Measurements from ENCODE around the gene TAMALIN.

TAMALIN gene

DNA sequence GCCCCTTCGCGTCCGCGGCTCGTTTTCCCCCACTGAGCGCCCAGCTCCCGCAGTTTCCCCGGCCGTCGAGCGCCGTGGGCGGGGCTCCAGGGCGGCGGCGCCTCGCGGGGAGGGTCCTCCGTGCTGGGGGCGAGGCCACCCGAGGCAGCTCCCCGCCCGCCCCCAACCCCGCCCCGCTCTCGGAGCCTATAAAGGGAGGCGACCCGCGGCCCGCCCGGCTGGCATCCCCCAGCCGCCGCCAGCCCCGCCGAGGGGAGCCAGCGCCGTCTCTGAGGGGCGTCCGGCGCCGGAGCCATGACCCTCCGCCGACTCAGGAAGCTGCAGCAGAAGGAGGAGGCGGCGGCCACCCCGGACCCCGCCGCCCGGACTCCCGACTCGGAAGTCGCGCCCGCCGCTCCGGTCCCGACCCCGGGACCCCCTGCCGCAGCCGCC is at the start of gene TAMALIN:
TAMALIN (plus strand) TSS at position 221 of the 432 bp plus-strand sequence; CDS start at position 295, 74 bp downstream.
- ATAC-seq (ENCODE audit: low read depth): peak; percentile 42
- Mint-ChIP-seq H3K9me3 (no peaks in the 10 kb centered on the region), H3K4me1 (peaks cover 36% of the 10 kb centered on the region), H3K36me3 (peaks cover 12% of the 10 kb centered on the region), H3K27me3 (no peaks in the 10 kb centered on the region), H3K27ac (peak within 1 kb of the TSS; percentile 100), H3K4me3 (peak within 1 kb of the TSS; percentile 95)
- DNase-seq (ENCODE audit: low spot score in 2 of 2): peak; percentile 90 to 91

DNA sequence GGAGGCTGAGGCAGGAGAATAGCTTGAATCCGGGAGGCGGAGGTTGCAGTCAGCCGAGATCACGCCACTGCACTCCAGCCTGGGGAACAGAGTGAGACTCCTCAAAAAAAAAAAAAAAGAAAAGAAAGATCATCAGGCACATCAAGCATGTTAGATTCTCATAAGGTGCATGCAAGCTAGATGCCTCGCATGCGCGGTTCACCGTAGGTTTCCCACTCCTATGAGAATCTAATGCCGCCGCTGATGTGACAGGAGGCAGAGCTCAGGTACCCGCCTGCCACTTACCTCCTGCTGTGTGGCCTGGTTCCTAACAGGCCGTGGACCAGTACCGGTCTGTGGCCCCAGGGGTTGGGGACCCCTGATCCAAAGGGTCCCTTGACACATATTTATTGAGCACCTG is 48.2 kb upstream of the TAMALIN start:
- H3K9me3 Mint-ChIP-seq: no peaks in the 10 kb centered on the region

DNA sequence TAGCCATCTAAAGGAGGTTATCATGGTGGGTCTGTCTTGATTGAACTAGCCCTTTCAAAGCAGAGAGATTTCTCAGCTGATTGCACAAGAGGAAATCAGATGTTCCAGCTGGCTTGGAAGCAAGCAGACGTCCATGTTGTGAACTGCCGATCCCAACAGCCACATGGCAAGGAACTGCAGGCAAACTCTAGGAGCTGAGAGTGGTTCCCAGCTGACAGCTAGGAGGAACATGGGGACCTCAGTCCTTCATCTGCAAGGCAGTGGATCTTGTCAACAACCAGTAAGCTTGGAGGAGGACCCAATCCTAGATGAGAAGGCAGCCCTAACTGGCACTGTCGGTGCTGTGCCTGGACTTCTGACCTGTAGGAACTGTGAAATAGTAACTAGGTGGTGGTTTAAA is 47.5 kb upstream of the TAMALIN start:
- no peaks in the 10 kb centered on the region for H3K4me1 Mint-ChIP-seq
- H3K27ac Mint-ChIP-seq: no peak overlapping the region
- H3K27me3 Mint-ChIP-seq: no peaks in the 10 kb centered on the region
- no peaks in the 10 kb centered on the region for H3K36me3 Mint-ChIP-seq
- ATAC-seq (ENCODE audit: low read depth): no peak
- H3K9me3 Mint-ChIP-seq: no peaks in the 10 kb centered on the region
- H3K4me3 Mint-ChIP-seq: no peak overlapping the region
- no peak for DNase-seq (ENCODE audit: low spot score in 2 of 2)

More for the DNA sequence above, 48.2 kb upstream of the TAMALIN start:
- no peak overlapping the region for H3K27ac Mint-ChIP-seq
- H3K4me1 Mint-ChIP-seq: peaks cover 2% of the 10 kb centered on the region
- ATAC-seq (ENCODE audit: low read depth): no peak
- no peaks in the 10 kb centered on the region for H3K36me3 Mint-ChIP-seq
- no peak for DNase-seq (ENCODE audit: low spot score in 2 of 2)
- no peaks in the 10 kb centered on the region for H3K27me3 Mint-ChIP-seq
- H3K4me3 Mint-ChIP-seq: no peak overlapping the region

DNA sequence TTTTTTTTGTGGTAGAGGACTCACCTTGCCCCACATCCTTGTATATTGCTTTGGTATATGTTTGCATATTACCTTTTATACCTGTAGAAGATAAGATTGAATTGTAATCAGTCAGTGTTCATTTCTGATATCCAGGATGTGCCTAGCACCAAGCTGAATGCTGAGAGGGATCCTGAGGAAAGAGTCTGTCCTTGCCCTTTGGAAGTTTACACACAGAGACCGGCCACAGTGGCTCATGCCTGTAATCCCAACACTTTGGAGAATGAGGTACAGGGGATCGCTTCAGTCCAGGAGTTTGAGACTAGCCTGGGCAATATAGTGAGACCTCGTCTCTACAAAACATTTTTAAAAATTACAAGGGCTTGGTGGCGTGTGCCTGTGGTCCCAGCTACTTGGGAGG is 46.8 kb upstream of the TAMALIN start:
- Mint-ChIP-seq H3K9me3 (no peaks in the 10 kb centered on the region), H3K27me3 (no peaks in the 10 kb centered on the region), H3K4me1 (no peaks in the 10 kb centered on the region), H3K4me3 (no peak overlapping the region), H3K36me3 (no peaks in the 10 kb centered on the region), H3K27ac (no peak overlapping the region)
- DNase-seq (ENCODE audit: low spot score in 2 of 2) (no peak), ATAC-seq (ENCODE audit: low read depth) (no peak)

DNA sequence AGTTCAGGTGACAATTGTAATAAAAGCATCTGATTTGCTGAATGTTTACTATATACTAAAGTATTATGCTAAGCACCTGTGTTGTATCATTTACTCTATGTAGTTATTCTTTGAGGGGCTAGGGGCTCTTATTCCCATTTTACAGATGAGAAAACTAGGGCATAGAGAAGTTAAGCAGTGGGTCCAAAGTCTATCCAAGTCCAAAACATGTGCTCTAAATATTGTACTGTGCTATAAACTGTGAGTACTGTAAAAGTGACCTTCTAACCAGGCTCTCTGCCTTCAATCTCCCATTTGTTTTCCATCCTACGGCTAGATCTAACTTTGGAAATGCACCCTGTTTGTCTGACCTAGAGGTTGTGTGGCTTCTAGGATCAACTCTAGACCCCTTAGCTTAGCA is 46.3 kb upstream of the TAMALIN start:
- Mint-ChIP-seq H3K36me3 (no peaks in the 10 kb centered on the region), H3K4me3 (no peak overlapping the region), H3K9me3 (no peaks in the 10 kb centered on the region), H3K27ac (no peak overlapping the region), H3K27me3 (no peaks in the 10 kb centered on the region), H3K4me1 (no peaks in the 10 kb centered on the region)
- ATAC-seq (ENCODE audit: low read depth) (no peak), DNase-seq (ENCODE audit: low spot score in 2 of 2) (no peak)

DNA sequence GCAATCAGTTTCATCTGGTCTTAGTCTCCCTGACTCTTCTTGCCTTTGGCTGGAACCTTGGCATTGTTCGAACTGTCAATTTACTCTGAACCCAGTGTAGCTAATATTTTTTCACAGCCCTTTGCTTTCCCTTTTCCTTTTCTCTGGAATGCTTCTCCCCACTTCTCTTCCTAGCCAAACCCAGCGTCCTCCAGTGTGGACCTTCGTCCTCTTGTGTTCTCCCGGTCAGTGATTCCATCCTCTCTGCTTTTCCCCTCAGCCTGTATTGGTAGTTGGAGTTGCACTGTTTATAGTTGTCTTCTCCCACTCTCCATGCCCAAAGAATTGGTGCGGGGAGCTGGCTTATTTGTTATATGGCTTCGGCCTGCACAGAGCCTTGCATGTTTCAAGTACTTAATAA is 45.9 kb upstream of the TAMALIN start:
- no peaks in the 10 kb centered on the region for H3K4me1 Mint-ChIP-seq
- H3K4me3 Mint-ChIP-seq: no peak overlapping the region
- peaks cover 2% of the 10 kb centered on the region for H3K36me3 Mint-ChIP-seq
- no peaks in the 10 kb centered on the region for H3K27me3 Mint-ChIP-seq
- H3K9me3 Mint-ChIP-seq: no peaks in the 10 kb centered on the region
- no peak overlapping the region for H3K27ac Mint-ChIP-seq
- no peak for DNase-seq (ENCODE audit: low spot score in 2 of 2)
- no peak for ATAC-seq (ENCODE audit: low read depth)

DNA sequence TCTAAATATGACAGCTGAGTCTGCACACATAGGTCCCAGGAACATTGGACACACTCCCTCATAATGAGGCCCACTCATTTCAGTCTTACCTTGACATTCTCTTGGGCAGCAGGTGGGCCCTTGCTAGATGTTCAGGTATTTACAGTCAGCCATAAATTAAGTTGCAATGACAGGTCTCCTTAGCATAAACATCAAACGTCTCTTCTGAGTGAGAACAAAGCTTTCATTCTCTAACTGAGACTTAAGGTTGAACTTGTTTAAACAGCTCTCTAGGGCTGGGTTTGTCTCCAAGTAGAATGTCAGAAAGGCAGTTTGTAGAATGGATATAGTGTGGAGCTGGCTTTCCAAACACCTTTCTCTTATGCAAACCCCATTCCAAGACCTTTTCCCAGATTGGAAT is 44.9 kb upstream of the TAMALIN start:
- H3K4me1 Mint-ChIP-seq: no peaks in the 10 kb centered on the region
- DNase-seq (ENCODE audit: low spot score in 2 of 2) (no peak), ATAC-seq (ENCODE audit: low read depth) (no peak)
- H3K9me3 Mint-ChIP-seq: no peaks in the 10 kb centered on the region
- no peak overlapping the region for H3K4me3 Mint-ChIP-seq
- peaks cover 2% of the 10 kb centered on the region for H3K36me3 Mint-ChIP-seq
- H3K27ac Mint-ChIP-seq: no peak overlapping the region
- no peaks in the 10 kb centered on the region for H3K27me3 Mint-ChIP-seq

DNA sequence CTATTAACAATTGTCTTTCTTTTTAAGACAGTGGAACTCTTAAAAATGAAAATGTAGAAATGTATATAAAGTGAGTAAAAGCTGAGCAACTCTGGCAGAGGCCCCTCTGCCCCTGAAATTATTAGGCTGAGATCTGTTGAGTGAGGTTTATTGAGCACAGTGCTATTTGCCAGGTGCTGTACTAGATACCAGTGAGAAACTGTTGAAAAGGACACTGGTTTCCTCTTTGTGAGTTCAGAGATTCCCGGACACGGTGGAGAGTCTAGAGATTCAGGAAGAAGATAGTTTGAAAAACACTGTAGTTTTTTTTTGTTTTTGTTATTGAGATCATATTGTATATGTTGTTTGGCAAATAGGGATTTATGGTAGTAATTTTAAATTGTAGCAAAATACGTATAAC is 44.0 kb upstream of the TAMALIN start:
- ATAC-seq (ENCODE audit: low read depth): no peak
- peaks cover 2% of the 10 kb centered on the region for H3K36me3 Mint-ChIP-seq
- H3K9me3 Mint-ChIP-seq: no peaks in the 10 kb centered on the region
- H3K27ac Mint-ChIP-seq: no peak overlapping the region
- no peak for DNase-seq (ENCODE audit: low spot score in 2 of 2)
- no peaks in the 10 kb centered on the region for H3K4me1 Mint-ChIP-seq
- H3K27me3 Mint-ChIP-seq: no peaks in the 10 kb centered on the region
- no peak overlapping the region for H3K4me3 Mint-ChIP-seq

DNA sequence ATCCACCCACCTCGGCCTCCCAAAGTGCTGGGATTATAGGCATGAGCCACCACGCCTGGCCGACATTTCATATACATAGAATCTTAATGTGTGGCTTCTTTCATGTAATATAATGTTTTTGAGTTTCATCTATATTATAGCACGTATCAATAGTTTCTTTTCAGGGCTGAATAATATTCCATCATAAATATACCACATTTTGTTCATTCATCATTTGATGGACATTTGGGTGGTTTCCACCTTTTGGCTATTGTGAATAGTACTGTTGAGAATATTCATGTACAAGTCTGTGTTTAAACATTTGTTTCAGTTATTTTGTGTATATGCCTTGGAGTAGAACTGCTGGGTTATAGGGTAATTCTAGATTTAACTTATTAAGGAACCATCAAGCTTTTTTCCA is 43.3 kb upstream of the TAMALIN start:
- Mint-ChIP-seq H3K36me3 (peaks cover 2% of the 10 kb centered on the region), H3K4me1 (no peaks in the 10 kb centered on the region), H3K4me3 (no peak overlapping the region), H3K27ac (no peak overlapping the region), H3K27me3 (peaks cover under 1% of the 10 kb centered on the region), H3K9me3 (no peaks in the 10 kb centered on the region)
- ATAC-seq (ENCODE audit: low read depth): no peak
- no peak for DNase-seq (ENCODE audit: low spot score in 2 of 2)

DNA sequence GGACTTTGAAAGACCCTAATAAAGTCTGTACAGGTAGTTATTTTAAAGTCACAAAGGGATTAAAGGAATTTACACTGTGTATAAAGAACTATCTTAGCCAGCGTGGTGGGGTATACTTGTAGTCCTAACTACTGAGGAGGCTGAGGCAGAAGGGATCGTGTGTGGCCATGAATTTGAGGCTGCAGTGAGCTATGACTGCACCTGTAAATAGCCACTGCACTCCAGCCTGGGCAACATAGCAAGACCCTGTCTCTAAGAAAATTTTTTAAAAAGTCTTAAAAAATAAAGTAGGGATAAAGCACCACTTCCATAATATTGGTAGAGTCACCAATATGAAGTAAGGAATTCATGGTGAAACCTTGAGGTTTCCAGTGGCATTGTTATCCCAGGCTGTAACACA is 37.1 kb upstream of the TAMALIN start:
- DNase-seq (ENCODE audit: low spot score in 2 of 2): no peak
- Mint-ChIP-seq H3K4me1 (peaks cover 31% of the 10 kb centered on the region), H3K27me3 (peaks cover 4% of the 10 kb centered on the region), H3K27ac (no peak overlapping the region), H3K4me3 (no peak overlapping the region), H3K36me3 (peaks cover 4% of the 10 kb centered on the region), H3K9me3 (no peaks in the 10 kb centered on the region)
- no peak for ATAC-seq (ENCODE audit: low read depth)

DNA sequence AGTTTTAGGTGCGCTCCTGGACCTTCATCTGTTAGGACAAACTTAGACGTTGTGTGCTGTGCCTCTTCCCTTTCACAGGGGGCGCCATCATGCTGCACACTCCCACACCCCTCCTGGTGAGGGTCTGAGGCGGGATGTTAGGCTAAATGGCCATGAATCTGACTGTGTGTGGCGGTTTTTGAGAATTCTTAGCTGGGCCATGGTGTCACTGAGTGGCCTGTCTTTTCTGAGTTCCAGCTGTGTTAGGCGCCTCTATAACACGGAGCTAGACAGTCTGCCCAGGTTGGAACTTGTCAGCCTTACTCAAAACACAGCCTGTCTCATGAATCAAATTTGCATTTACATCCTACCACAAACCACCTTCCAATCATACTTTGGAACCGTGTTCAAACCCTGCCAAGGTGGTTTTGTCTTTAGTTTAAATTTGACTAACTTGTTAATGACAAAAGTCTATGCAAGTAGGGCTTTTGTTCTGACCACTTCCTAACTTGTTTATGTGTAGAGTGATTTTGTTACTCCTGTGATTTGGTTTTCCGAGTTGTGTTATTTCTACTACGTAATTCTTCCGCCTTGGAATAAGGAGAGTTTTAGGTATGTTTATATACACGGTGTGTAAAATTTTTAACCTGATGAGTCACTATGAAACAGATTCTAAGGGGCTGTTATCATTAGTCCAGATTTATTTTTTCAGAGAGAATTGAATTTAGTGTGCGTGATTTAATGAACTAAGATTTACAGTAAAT is 35.7 kb upstream of the TAMALIN start:
- H3K4me1 Mint-ChIP-seq: peaks cover 34% of the 10 kb centered on the region
- ATAC-seq (ENCODE audit: low read depth) (peak; percentile 94), DNase-seq (ENCODE audit: low spot score in 2 of 2) (peak; percentile 36 to 39)
- H3K27ac Mint-ChIP-seq: no peak overlapping the region
- H3K9me3 Mint-ChIP-seq: no peaks in the 10 kb centered on the region
- H3K36me3 Mint-ChIP-seq: peaks cover 7% of the 10 kb centered on the region
- peaks cover 4% of the 10 kb centered on the region for H3K27me3 Mint-ChIP-seq
- H3K4me3 Mint-ChIP-seq: peak overlapping the region; percentile 68

DNA sequence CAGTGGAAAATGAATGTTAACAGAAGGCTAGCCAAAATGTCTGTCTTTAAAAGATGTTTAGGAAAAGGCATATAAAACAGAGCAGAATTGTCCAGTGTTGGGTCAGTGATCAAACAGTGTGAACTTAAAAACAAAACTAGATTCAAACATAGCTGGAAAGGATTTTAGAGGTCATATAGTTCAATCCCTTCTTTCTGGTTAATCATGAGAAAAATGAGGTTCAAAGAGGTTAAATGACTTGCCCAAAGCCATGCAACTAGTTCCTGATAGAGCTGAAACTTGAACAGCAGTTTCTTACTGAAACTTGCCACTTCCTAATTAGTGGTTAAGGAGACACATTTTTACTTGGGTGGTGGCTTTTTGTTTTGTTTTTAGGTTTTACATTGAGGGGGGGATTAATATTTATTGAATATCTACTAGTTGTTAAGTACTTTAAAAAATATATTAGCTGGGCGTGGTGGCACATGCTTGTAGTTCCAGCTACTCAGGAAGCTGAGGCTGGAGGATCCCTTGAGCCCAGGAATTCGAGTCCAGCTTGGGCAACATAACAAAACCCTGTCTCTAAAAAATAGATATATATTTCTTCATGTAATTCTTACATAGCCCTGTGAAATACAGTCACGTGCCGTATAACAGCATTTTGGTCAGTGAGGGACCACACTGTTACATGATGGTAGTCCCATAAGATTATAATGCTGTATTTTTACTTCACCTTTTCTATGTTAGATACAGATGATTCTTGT is 34.9 kb upstream of the TAMALIN start:
- H3K27ac Mint-ChIP-seq: no peak overlapping the region
- ATAC-seq (ENCODE audit: low read depth) (peak; percentile 43), DNase-seq (ENCODE audit: low spot score in 2 of 2) (no peak)
- peaks cover 4% of the 10 kb centered on the region for H3K27me3 Mint-ChIP-seq
- no peaks in the 10 kb centered on the region for H3K9me3 Mint-ChIP-seq
- H3K36me3 Mint-ChIP-seq: peaks cover 7% of the 10 kb centered on the region
- peak overlapping the region; percentile 1 for H3K4me3 Mint-ChIP-seq
- H3K4me1 Mint-ChIP-seq: peaks cover 34% of the 10 kb centered on the region

DNA sequence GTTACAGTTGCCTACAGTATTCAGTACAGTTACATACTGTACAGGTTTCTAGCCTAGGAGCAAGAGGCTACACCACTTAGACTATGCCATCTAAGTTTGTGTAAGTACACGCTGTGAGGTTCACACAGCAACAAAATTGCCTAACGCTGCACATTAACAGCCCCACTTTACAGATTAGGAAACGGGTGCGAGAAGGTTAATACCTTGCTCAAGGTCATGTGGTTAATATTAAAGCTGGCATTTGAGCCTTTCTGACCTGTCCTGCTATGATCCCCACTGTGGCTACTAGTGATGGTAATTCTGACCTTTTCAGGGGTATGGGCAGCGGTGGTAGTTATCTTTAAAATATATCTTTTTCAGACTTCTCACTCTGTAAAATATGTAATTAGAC is 34.3 kb upstream of the TAMALIN start:
- H3K36me3 Mint-ChIP-seq: peaks cover 7% of the 10 kb centered on the region
- no peak for DNase-seq (ENCODE audit: low spot score in 2 of 2)
- no peaks in the 10 kb centered on the region for H3K9me3 Mint-ChIP-seq
- H3K27me3 Mint-ChIP-seq: peaks cover 4% of the 10 kb centered on the region
- peaks cover 34% of the 10 kb centered on the region for H3K4me1 Mint-ChIP-seq
- no peak overlapping the region for H3K4me3 Mint-ChIP-seq
- no peak overlapping the region for H3K27ac Mint-ChIP-seq
- ATAC-seq (ENCODE audit: low read depth): no peak

DNA sequence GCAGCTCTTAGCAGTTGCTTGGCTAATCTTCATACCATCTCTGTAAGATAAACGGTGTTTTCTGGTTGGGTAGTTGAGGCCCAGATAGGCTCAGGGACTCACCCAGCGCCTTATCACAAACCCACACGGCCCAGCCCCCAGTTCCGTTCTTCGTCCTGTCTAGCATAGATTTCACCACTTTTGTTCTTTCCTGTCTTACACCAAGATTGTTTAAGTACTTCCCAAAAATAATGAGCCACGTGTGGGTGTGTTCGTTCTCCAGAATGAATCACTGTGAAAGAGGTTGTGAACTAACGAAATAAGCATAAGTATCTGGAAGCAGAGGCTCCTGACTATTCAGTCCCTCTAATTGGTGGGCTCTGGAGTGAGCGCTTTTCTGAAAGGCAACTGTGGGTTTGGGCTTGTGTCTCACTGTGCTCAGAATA is 33.9 kb upstream of the TAMALIN start:
- H3K27ac Mint-ChIP-seq: no peak overlapping the region
- peaks cover 4% of the 10 kb centered on the region for H3K27me3 Mint-ChIP-seq
- ATAC-seq (ENCODE audit: low read depth) (no peak), DNase-seq (ENCODE audit: low spot score in 2 of 2) (no peak)
- H3K4me1 Mint-ChIP-seq: peaks cover 34% of the 10 kb centered on the region
- peak overlapping the region; percentile 33 for H3K4me3 Mint-ChIP-seq
- H3K36me3 Mint-ChIP-seq: peaks cover 7% of the 10 kb centered on the region
- H3K9me3 Mint-ChIP-seq: no peaks in the 10 kb centered on the region

All from memory B cell (primary cell).